T-helper 2 cell (primary cell): Measurements from ENCODE around the gene UQCR11.
A peak's percentile ranks its signal among the peaks of the same experiment; 100 is the strongest.

Source experiments
- DNase-seq, 5 experiments: peaks; one replicate each; pipeline versions ENCODE4 v3.0.0 to v3.0.0-alpha.2; 2012 to 2022

Gene UQCR11

GRCh38 chr19:1587872-1588271 lies 17.4 kb downstream of the UQCR11 start:
- no peak for DNase-seq

GRCh38 chr19:1585243-1585580 lies 20.1 kb downstream of the UQCR11 start:
- DNase-seq: no peak

GRCh38 chr19:1584500-1585242 lies 20.6 kb downstream of the UQCR11 start:
- DNase-seq: no peak

- DNase-seq: no peak
Observed at GRCh38 chr19:1582201-1582600, 23.1 kb downstream of the UQCR11 start.

GRCh38 chr19:1580957-1581356 lies 24.3 kb downstream of the UQCR11 start:
- no peak for DNase-seq

- no peak for DNase-seq
Observed at GRCh38 chr19:1580382-1580781, 24.9 kb downstream of the UQCR11 start.

- DNase-seq: no peak
Observed at GRCh38 chr19:1579222-1579621, 26.0 kb downstream of the UQCR11 start.

GRCh38 chr19:1577929-1578618 lies 27.2 kb downstream of the UQCR11 start:
- no peak for DNase-seq

- no peak for DNase-seq
Observed at GRCh38 chr19:1577090-1577928, 28.0 kb downstream of the UQCR11 start.

GRCh38 chr19:1576242-1577089 lies 28.8 kb downstream of the UQCR11 start:
- DNase-seq: no peak

- DNase-seq: no peak
Observed at GRCh38 chr19:1575323-1576241, 29.7 kb downstream of the UQCR11 start.

GRCh38 chr19:1574354-1575136 lies 30.7 kb downstream of the UQCR11 start:
- DNase-seq: no peak

GRCh38 chr19:1572795-1573194 lies 32.5 kb downstream of the UQCR11 start:
- DNase-seq: no peak

- DNase-seq: no peak
Observed at GRCh38 chr19:1571358-1571757, 33.9 kb downstream of the UQCR11 start.

- DNase-seq: no peak
Observed at GRCh38 chr19:1570836-1571235, 34.4 kb downstream of the UQCR11 start.

GRCh38 chr19:1569997-1570396 lies 35.3 kb downstream of the UQCR11 start:
- no peak for DNase-seq

GRCh38 chr19:1568320-1569019 lies 36.8 kb downstream of the UQCR11 start, which contains the start of gene MEX3D:
MEX3D (minus strand) TSS chr19:1568325; CDS start chr19:1568058, 267 bp downstream.
- peak; percentile 63 to 83 (median 80) for DNase-seq

- no peak for DNase-seq
Observed at GRCh38 chr19:1567848-1568227, 37.4 kb downstream of the UQCR11 start.

GRCh38 chr19:1567116-1567847 lies 38.0 kb downstream of the UQCR11 start:
- no peak for DNase-seq
